T-helper 1 cell treated with Interleukin-12 subunit alpha and Interleukin-12 subunit beta and Interleukin-4 antibody, amounts not matched to agents 30 ng/mL and 1 ng/mL, for 36 hours (primary cell): ENCODE results near the gene LMCD1. TPM values are rescaled to one million over a fixed set of nuclear protein-coding genes. Genes with fewer than 3 reads are reported as not detected.

Experiments
- intact Hi-C: fragments of 100-400 bp; cut with micrococcal nuclease; formaldehyde crosslinking; loops from one replicate; pipeline ENCODE4 v1.15.1; 2024
- total RNA-seq: library from RNA; stranded (reverse); gene quantifications from 2 replicates; pipeline ENCODE4 v1.2.3, GENCODE V29; 2022

The LMCD1 gene
- total RNA-seq, 1 donor from 2014 or later: 0.59 TPM

DNA sequence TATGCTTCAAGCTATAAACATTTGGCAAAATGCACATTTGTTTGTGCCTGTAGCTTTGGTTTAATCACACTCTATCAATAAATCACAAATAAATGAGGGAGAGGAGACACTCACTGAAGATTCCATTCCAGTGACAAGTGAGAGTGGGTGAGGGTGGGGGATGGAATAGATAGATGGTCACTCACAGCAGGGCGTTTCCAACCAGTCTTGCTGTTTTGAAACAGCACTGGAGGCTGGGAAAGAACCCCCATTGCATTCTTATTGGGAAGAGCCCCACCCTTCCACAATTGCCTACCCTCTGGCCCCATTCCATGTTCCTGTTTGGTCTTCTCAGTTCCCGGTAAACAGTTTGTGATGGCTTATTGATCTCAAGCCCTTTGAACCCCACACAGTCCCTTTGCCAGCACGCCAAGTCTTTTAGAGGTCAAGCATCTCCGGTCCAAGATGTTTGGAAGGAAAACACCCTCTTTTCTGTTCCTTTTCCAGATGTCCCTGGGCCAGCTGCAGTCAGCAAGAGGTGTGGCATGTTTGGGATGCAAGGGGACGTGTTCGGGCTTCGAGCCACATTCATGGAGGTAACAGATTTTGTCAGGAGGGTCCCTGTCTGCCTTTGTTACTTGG is 30.7 kb downstream of the LMCD1 start:
- intact Hi-C loops: no loop called here

DNA sequence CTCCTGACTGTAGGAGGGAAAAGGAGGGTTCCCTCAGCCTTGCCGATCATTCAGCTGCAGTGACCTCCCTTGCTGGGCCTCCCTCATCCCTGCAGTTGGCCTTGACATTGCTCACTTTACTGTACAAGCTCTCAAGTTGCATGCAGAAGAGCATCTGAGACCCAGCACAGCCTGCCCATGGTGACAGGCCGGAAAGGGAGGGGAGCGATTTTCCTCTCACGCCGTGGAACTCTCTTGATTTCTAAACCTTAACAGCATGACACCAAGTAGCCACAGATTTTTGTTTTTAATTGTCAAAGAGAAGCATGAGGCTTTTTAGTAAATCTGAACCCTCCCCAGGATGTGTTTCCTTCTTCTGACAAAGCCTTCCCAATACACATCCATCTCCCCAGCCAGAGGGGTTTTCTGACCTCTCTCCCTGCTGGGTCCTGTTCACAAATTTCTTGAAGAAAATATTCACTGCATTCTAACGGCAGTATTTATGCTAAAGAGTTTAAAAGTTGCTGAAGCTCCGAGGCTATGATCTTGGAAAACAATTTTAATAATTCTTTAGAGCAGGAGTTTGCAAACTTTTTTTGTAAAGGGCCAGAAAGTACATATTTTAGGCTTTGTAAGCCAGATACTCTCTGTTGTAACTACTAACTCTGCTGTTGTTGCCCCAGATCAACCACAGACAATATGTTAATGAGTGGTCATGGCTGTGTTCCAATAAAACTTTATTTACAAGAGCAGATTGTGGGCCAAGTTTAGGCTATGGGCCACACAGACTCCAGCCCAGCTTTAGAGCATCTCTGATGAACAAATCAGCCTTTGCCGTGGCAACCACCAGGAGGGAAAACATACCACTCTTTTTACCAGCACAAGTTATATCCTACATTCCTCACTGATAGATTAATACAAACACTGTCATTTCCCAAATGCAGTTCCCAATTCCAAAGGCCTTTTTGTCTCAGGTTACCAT is 34.8 kb downstream of the LMCD1 start:
- intact Hi-C loops: no loop called here

DNA sequence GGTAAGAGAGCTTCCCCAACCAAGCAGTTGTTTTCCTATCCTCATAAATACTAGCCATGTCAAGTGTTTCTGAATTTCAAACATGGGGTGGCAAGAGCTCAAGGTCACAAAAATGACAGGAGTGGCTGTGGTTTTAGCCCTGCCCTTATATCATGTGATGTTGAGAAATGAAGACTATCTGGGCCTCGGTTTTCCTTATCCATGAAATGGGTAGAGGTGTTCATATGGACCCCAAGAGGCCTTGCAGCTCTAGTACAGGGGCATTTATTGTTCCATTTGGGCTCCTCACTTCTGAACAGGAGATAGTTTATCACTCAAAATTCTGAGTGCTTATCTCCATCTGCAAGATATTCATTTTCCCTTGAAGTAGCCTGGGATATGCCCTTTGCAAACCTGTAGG is 35.8 kb downstream of the LMCD1 start:
- intact Hi-C loops: no loop called here

- intact Hi-C loops: no loop called here
These were observed 36.6 kb downstream of the LMCD1 start for GRCh38 chr3:8538223-8538622.

GRCh38 chr3:8538913-8539312 is 37.3 kb downstream of the LMCD1 start:
- intact Hi-C loops: no loop called here

DNA sequence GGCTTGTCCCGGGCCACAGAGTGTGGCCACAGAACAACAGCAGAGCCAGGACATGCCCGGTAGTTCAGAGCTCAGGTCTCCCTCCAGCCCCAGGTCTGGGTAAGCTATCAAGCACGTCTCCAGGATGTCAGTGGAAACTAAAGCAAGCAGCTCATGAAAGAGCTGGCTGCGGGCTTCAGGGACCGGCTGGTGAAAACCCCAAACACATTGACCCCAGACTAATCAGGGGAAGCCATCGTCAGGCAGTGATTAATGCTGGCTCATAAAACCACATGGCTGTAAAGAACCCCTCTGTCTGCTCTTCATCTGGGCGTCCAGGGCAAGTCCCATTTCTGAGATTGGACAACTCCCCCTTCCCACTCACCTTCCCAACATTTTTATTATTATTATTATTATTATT is 37.8 kb downstream of the LMCD1 start:
- intact Hi-C loops: no loop called here

DNA sequence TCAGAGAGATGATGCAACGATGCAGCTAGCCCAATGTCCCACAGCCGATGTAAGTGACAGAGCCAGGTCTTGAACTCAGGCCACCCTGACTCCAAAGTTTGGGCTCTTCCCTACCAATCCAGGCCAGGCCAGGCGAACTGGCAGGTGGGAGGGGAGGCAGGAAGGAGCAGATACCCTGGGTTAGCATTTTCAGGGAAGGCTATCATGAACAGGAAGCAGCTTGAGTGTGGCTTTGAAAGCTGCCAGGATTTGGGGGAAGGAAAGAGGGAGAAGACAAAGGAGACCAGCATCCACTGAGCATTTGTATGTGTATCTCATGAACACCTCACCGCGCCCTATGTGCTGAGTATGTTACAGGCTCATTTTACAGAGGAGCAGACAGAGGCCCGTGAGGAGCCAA is 38.8 kb downstream of the LMCD1 start:
- intact Hi-C loops: no loop called here

DNA sequence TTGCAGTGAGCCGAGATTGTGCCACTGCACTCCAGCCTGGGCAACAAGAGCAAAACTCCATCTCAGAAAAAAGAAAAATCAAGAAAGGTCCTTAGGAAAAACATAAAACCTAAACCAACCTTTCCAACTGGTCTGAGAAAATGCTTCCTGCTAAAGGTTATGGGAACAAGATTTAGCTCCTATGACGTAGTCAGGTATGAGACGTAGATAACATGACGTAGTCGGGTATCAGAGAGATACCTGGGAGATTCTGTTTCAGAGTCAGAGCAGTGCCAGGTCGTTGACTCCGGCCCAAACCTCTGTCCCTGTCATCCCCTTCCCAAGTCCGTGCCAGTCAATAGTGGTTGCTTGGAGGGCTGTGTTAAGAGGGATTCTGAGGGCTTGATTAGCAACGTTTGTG is 39.9 kb downstream of the LMCD1 start:
- intact Hi-C loops: no loop called here

DNA sequence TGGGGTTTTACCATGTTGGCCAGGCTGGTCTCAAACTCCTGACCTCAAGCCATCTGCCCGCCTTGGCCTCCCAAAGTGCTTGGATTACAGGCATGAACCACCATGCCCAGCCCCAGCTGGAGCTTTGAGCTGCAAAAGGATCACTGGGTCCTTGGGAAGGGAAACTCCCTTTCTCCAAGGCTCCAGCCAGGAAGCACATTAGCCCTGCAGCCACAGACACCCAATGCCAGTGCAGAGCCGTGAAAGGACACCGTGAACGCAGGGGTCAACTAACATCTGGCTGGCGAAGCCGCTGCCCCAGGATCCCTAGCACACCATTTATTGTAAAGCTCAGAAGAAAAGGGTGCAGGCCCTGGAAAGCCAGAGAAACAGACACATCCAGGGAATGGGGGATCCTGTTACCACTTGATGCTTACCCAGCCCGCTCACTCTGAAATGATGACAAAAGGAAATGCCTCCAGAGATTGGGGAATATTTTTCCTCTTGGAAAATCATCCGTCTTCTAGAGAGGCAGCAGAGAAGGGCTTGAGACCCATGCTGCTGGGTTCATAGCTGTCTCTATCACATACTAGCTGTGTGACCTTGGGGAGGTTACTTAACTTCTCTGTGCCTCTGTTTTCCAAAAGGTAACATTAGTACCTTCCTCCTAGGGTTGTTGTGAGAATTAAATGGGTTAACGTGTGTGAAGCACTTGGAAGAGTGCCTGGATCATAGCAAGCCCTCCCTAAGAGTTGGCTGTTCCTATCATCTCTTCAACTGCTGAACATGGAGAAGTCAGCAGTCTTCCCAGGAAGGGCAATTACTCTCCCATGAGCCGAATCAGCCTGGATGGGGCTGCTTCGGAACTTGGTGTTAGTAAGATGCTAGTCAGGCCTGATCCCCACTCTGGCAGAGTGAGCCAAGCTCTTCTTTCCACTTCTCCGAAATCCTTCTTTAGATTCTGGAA is 40.8 kb downstream of the LMCD1 start:
- intact Hi-C loops: no loop called here

DNA sequence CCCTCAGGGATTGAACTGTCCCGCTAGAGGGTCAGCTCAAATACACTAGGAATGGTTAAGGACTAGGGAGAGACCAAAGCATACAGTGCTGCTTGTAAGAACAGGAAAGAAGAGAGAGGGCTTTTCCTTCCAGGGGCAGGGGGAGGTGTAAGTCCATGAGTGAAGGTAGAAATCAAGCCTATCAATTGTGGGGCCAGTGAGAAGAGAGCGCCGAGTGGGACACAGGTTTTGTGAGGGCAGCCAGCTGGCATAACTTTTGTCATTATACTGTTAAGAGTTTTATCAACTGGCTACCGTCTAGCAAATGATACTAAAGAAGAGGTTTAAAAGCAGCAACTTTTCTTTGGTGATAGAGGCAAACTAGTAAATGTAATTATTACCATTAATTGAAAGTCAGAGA is 45.0 kb downstream of the LMCD1 start:
- intact Hi-C loops: no loop called here

GRCh38 chr3:8548502-8549275 is 47.1 kb downstream of the LMCD1 start:
- intact Hi-C loops: no loop called here

GRCh38 chr3:8549354-8549753 is 47.7 kb downstream of the LMCD1 start:
- intact Hi-C loops: no loop called here

DNA sequence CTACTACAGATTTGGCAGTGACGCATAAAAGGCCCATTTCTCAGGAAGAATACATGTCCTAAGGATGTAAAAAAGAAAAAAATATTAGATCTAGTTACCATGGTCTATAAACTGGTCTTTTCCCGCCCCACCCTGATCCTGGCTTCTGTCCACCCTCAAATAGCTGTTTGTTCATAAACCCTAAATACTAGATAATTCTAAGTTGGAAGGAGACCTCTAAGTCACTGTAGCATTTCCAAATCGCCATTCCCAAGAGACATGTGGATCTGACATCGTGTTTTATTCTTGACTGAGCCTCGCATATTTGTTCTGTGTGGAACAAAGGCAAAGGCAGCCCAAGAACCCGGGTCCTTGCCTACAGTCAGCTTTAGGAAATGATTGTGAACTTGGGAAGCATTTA is 49.0 kb downstream of the LMCD1 start:
- intact Hi-C loops: no loop called here

DNA sequence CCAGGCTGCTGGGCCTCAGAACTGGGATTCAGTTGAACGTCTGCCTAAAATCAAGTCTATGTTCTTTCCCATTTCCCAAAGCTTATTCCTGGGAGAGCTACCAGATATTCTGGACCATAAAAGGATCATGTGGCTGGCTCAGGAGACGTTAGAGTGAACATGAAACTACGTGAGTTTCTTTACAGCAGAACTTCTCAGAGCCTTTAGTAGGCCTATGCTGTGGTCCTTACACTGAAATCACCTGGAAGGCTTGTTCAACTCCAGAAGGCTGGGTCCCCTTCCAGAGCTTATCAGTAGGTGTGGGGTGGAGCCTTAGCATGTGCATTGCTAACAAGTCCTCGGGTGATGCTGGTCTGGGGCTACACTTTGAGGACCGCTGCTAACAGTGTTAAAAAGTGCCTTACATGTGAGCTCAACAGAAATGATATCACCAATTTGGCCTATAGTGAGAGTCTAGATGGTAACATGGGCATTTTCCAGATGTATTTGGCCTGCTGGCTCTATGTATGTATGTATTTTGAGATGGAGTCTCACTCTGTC is 50.7 kb downstream of the LMCD1 start:
- intact Hi-C loops: no loop called here

DNA sequence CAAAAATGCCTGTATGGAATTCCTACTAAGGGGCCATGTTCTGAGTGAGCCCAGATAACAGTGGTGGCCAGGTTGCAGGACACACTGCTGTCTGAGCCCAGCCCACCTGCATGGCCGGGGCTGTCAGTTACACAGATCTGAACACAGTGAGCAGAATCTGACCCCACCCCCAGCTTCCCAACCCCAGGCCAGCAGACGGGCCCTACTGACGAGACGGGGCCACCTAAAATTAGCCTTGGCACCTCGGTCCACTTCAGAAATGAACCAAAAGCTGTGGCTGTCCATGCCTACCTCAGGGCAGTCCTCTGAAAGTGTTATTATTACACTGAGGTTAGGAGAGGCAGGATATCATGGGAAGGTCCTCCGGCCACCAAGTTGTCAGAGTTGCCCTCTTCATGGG is 51.8 kb downstream of the LMCD1 start:
- intact Hi-C loops: no loop called here

DNA sequence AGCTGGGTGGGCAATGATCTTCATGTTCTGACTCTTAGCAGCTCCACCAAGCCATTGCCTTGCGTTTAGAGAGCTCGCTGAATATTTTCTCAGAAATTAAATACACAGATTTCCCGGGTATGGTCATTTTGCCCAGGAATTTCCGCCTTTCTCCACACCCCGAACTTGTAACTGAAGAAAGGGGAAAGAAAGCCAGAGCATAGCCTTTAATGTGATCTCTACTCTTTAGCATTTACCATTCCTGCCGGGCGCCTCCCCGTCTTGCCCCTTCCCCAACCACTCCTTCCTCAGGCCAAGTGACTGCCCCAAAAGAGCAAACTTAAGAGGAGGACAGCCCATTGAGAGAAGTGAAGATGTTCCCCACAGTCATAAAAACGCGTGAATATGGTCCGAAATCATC is 53.1 kb downstream of the LMCD1 start:
- intact Hi-C loops: no loop called here

GRCh38 chr3:8555113-8555661 is 53.6 kb downstream of the LMCD1 start:
- intact Hi-C loops: no loop called here

DNA sequence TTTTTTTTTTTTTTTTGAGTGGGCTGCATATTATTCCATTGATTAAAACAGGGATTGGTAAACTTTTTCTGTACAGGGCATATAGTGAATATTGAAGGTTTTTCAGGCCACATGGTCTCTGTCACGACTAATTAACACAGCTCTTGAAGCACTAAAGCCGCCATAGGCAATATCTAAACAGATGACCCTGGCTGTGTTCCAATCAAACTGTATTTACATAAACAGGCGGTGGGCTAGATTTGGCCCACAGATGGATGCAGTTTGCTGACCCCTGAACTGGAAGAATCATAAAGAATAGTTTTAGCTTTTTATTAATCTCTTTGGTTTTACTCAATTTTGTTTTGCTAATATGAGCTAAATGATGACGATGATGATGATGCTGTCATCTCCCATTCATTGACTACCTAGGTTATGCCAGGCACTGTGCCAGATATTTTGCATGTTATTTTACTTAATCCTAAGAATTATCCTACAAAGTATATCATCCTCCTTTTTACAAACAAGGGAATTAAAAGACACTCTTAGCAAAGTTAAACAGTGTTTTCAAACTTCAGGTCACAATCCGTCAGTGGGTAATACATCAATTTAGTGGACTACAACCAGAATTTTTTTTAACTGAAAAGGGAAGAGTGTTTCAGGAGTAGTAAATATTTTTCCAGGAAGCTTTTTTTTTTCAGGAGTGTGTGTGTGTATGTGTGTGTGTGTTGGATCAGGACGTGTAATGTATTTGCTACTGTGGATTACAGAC is 54.3 kb downstream of the LMCD1 start:
- intact Hi-C loops: no loop called here

DNA sequence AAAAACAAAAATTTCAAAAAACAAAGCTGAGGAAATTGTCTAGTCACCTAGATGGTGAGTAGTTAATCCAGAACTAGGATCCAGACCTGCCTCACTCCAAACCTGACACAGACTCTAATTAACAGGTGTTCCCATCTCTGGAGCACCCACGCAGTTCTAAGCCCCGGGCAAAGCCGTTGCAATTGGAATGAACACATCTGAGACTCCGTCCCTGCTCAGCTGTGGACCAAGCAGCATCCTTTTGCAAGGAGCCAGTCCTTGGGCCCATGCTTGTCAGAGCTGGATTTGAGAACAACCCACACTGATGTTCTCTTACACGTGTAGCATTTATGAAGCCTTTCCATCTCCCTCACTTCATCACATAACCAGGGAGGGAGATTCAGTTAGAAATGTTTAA is 54.8 kb downstream of the LMCD1 start:
- intact Hi-C loops: no loop called here

GRCh38 chr3:8557298-8557697 is 55.7 kb downstream of the LMCD1 start:
- intact Hi-C loops: no loop called here
